ENCODE measurements around the gene CFAP74.

The CFAP74 gene

GRCh38 chr1:1972976-1973715 is 30.4 kb downstream of the CFAP74 start:
- Mint-ChIP-seq H3K4me3 (no peak overlapping the region), H3K27ac (no peak overlapping the region), H3K9me3 (no peaks in the 10 kb centered on the region), H3K36me3 (no peaks in the 10 kb centered on the region), H3K4me1 (no peaks in the 10 kb centered on the region)
- ATAC-seq (no peak), DNase-seq (ENCODE audit: low spot score in 2 of 2) (no peak)

- no peaks in the 10 kb centered on the region for H3K9me3 Mint-ChIP-seq
- no peak overlapping the region for H3K27ac Mint-ChIP-seq
- H3K4me3 Mint-ChIP-seq, result no peak overlapping the region
- H3K36me3 Mint-ChIP-seq, result no peaks in the 10 kb centered on the region
- DNase-seq (ENCODE audit: low spot score in 2 of 2), result no peak
- ATAC-seq, result no peak
- no peaks in the 10 kb centered on the region for H3K4me1 Mint-ChIP-seq
These were observed 31.9 kb downstream of the CFAP74 start for GRCh38 chr1:1971688-1972087.

- no peak overlapping the region for H3K27ac Mint-ChIP-seq
- ATAC-seq (no peak), DNase-seq (ENCODE audit: low spot score in 2 of 2) (no peak)
- no peaks in the 10 kb centered on the region for H3K36me3 Mint-ChIP-seq
- no peaks in the 10 kb centered on the region for H3K4me1 Mint-ChIP-seq
- H3K4me3 Mint-ChIP-seq, result no peak overlapping the region
- no peaks in the 10 kb centered on the region for H3K9me3 Mint-ChIP-seq
These were observed 32.6 kb downstream of the CFAP74 start for GRCh38 chr1:1971017-1971416.

- Mint-ChIP-seq H3K9me3 (no peaks in the 10 kb centered on the region), H3K36me3 (no peaks in the 10 kb centered on the region), H3K27ac (no peak overlapping the region), H3K4me3 (no peak overlapping the region), H3K4me1 (no peaks in the 10 kb centered on the region)
- DNase-seq (ENCODE audit: low spot score in 2 of 2) (no peak), ATAC-seq (no peak)
These were observed 33.5 kb downstream of the CFAP74 start for GRCh38 chr1:1969953-1970716.

GRCh38 chr1:1969505-1969900 is 34.1 kb downstream of the CFAP74 start:
- Mint-ChIP-seq H3K27ac (no peak overlapping the region), H3K36me3 (no peaks in the 10 kb centered on the region), H3K4me1 (no peaks in the 10 kb centered on the region), H3K9me3 (no peaks in the 10 kb centered on the region), H3K4me3 (no peak overlapping the region)
- DNase-seq (ENCODE audit: low spot score in 2 of 2), result no peak
- ATAC-seq, result no peak

- no peaks in the 10 kb centered on the region for H3K4me1 Mint-ChIP-seq
- ATAC-seq, result no peak
- DNase-seq (ENCODE audit: low spot score in 2 of 2), result no peak
- H3K4me3 Mint-ChIP-seq, result no peak overlapping the region
- H3K27ac Mint-ChIP-seq, result no peak overlapping the region
- H3K9me3 Mint-ChIP-seq, result no peaks in the 10 kb centered on the region
- H3K36me3 Mint-ChIP-seq, result no peaks in the 10 kb centered on the region
These were observed 34.6 kb downstream of the CFAP74 start for GRCh38 chr1:1968767-1969504.

- ATAC-seq, result no peak
- DNase-seq (ENCODE audit: low spot score in 2 of 2), result no peak
- Mint-ChIP-seq H3K27ac (no peak overlapping the region), H3K36me3 (no peaks in the 10 kb centered on the region), H3K9me3 (no peaks in the 10 kb centered on the region), H3K4me3 (no peak overlapping the region), H3K4me1 (no peaks in the 10 kb centered on the region)
These were observed 35.7 kb downstream of the CFAP74 start for GRCh38 chr1:1967879-1968278.

- no peak for ATAC-seq
- Mint-ChIP-seq H3K27ac (no peak overlapping the region), H3K4me1 (no peaks in the 10 kb centered on the region), H3K9me3 (no peaks in the 10 kb centered on the region), H3K36me3 (no peaks in the 10 kb centered on the region), H3K4me3 (no peak overlapping the region)
- DNase-seq (ENCODE audit: low spot score in 2 of 2), result no peak
These were observed 36.4 kb downstream of the CFAP74 start for GRCh38 chr1:1967151-1967550.

- Mint-ChIP-seq H3K4me3 (no peak overlapping the region), H3K4me1 (no peaks in the 10 kb centered on the region), H3K27ac (no peak overlapping the region), H3K9me3 (no peaks in the 10 kb centered on the region), H3K36me3 (no peaks in the 10 kb centered on the region)
- no peak for DNase-seq (ENCODE audit: low spot score in 2 of 2)
- ATAC-seq, result no peak
These were observed 37.4 kb downstream of the CFAP74 start for GRCh38 chr1:1966071-1966740.

GRCh38 chr1:1965546-1965945 is 38.0 kb downstream of the CFAP74 start:
- Mint-ChIP-seq H3K36me3 (no peaks in the 10 kb centered on the region), H3K4me3 (no peak overlapping the region), H3K9me3 (no peaks in the 10 kb centered on the region), H3K27ac (no peak overlapping the region), H3K4me1 (no peaks in the 10 kb centered on the region)
- ATAC-seq, result no peak
- DNase-seq (ENCODE audit: low spot score in 2 of 2), result no peak

GRCh38 chr1:1964811-1965210 is 38.8 kb downstream of the CFAP74 start:
- DNase-seq (ENCODE audit: low spot score in 2 of 2) (no peak), ATAC-seq (no peak)
- H3K9me3 Mint-ChIP-seq, result no peaks in the 10 kb centered on the region
- H3K27ac Mint-ChIP-seq, result no peak overlapping the region
- no peaks in the 10 kb centered on the region for H3K4me1 Mint-ChIP-seq
- H3K36me3 Mint-ChIP-seq, result no peaks in the 10 kb centered on the region
- H3K4me3 Mint-ChIP-seq, result no peak overlapping the region

GRCh38 chr1:1963570-1963969 is 40.0 kb downstream of the CFAP74 start:
- no peaks in the 10 kb centered on the region for H3K36me3 Mint-ChIP-seq
- H3K4me1 Mint-ChIP-seq, result no peaks in the 10 kb centered on the region
- ATAC-seq (no peak), DNase-seq (ENCODE audit: low spot score in 2 of 2) (no peak)
- H3K27ac Mint-ChIP-seq, result no peak overlapping the region
- H3K9me3 Mint-ChIP-seq, result no peaks in the 10 kb centered on the region
- no peak overlapping the region for H3K4me3 Mint-ChIP-seq

- no peak overlapping the region for H3K4me3 Mint-ChIP-seq
- peak overlapping the region; percentile 58 for H3K27ac Mint-ChIP-seq
- DNase-seq (ENCODE audit: low spot score in 2 of 2) (no peak), ATAC-seq (no peak)
- no peaks in the 10 kb centered on the region for H3K4me1 Mint-ChIP-seq
- H3K36me3 Mint-ChIP-seq, result no peaks in the 10 kb centered on the region
- H3K9me3 Mint-ChIP-seq, result no peaks in the 10 kb centered on the region
These were observed 40.8 kb downstream of the CFAP74 start for GRCh38 chr1:1962752-1963151.

GRCh38 chr1:1960480-1961196 is 42.9 kb downstream of the CFAP74 start:
- Mint-ChIP-seq H3K4me3 (peak overlapping the region; percentile 21), H3K9me3 (no peaks in the 10 kb centered on the region), H3K36me3 (no peaks in the 10 kb centered on the region), H3K4me1 (peaks cover 5% of the 10 kb centered on the region), H3K27ac (no peak overlapping the region)
- ATAC-seq (no peak), DNase-seq (ENCODE audit: low spot score in 2 of 2) (no peak)

Data from stimulated activated effector memory CD8-positive, alpha-beta T cell treated with anti-CD3 and anti-CD28 coated beads, Interleukin-12 subunit alpha, Interleukin-12 subunit beta, amount 100 ng/mL, for 72 hours (primary cell).